DMS114 treated with DMSO at 0.1 percent for 48 hours (cell line): ENCODE measurements around the gene SIRT2.

Source experiments
- DNase-seq: peaks from one replicate; lab custom pipeline; 2025; ENCODE audit not compliant: unreplicated experiment; lab: John Stamatoyannopoulos, UW

SIRT2 gene

DNA sequence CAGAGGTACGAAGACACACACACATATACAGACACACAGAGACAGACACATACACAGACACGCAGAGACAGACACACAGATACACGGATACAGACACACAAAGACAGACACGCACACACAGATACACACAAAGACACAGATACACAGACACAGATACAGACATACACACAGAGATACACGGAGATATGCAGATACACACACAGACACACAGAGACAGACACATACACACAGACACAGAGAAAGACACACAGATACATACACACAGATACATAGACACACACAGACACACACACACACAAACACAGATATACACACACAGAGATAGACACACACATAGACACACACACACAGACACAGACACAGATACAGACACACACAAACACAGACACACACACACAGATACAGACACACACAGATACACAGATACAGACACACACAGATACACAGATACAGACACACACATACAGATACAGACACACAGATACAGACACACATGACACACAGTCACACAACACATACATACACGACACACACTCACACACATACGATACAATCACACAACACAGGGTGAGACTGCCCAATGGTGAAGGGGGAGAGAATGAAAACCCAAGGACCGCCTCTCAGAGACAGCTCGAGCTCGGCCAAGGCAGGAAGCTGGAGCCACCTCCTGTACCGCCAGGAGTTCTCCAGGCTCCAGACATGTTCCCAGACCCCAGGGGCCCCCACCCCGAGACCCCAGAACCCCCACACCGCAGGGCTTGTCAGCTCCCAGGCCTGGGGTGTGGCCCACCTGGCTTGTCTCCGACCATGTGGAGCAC lies 21.4 kb upstream of the SIRT2 start:
- DNase-seq: no peak

DNA sequence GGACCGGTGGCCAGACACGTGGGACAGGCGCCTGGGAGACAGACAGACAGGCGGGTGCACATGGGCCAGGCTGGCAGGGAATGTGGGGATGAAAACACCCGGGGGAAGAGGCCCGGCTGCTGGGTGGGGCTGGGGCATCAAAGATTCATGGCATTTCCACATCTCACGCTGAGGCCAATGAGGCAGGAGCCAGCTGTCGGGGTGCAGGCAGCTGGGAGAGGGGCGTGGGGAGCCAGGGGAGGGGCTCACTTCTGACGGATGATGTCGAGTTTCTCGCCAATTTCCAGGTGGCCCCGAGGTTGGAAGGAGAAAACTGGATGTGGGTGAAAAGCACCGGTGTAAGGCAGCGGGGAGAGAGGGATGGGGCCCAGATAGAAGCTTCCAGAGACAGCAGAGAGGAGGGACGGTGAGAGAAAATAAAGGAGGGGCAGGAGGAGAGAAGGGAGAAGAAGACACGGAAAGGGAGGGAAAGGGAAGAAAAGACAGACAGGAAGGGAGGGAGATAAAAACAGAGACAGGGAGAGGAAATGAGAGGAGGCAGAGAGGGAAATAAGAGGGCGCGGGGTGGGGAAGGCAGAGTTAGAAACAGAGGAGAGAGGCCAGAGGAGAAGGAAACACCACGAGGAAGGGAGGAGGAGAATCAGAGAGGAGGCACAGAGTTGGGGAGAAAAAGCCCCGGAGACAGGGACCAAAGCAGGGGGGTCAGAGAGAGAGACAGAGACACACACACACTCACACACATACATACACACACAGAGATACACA lies 20.6 kb upstream of the SIRT2 start:
- DNase-seq: no peak

DNA sequence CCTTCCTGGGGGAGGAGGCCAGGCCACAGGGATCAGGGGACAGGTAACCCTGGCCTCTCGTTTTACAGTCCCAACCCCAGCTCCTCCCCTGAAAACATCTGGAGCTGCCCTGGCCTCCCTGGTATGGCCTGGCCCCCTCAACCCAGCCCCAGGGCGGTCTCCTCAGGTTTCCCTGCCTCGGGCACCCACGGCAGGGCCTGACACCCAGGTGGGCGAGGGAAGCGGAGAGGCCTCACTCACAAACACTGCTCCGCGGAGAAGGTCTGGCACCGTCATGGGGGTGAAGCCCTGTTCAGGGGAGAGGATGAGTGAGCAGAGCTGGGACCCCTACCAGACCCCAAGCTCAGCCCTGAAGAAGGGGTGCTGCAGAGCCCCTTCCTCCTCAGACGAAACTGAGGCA lies 19.1 kb upstream of the SIRT2 start:
- DNase-seq: no peak

DNA sequence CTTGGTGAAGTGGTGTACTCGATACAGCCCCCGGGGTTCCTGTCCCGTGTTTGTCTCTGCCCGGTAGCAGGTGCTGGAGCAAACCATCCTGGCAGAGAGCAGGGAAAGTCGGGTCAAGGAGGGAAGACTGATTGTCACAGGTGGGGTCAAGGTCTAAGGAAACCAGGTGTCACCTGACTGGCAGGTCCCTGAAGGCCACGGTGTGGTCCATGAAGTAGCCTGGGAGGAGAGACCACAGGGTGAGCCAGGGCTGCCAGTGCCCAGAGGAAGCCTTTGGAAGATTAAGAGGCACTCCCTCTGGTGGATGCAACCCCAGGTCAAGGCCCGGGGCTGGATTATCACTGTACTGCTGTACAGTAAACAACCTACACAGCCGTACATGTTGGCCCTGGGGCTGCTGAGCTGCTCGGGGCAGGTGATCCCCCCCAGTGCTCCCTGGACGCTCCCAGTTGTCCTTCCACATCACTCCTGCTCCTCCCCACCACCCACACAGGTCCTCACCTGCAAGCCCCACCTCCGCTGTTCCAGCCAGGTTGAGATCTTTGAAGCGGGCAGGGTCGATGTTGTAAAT lies 18.6 kb upstream of the SIRT2 start:
- DNase-seq: no peak

DNA sequence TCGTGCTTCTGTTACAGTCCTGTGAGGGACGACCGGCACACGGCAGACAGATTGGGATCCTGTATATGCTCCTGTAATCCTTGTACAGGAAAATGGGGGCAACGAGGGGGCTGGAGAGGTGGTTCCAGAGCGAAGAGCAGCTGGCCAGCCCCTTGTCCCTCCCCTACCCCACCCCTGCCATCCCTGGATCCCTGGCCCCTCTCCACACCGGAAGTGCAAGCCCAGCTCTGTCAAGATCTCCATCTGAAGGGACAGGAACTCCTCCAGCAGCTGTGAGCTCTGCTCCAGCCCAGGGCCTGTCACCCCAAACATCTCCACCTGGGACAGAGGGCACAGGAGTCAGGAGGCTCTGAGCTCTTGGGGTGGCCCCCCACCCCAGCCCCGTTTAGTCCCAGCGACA lies 18.1 kb upstream of the SIRT2 start:
- no peak for DNase-seq

DNA sequence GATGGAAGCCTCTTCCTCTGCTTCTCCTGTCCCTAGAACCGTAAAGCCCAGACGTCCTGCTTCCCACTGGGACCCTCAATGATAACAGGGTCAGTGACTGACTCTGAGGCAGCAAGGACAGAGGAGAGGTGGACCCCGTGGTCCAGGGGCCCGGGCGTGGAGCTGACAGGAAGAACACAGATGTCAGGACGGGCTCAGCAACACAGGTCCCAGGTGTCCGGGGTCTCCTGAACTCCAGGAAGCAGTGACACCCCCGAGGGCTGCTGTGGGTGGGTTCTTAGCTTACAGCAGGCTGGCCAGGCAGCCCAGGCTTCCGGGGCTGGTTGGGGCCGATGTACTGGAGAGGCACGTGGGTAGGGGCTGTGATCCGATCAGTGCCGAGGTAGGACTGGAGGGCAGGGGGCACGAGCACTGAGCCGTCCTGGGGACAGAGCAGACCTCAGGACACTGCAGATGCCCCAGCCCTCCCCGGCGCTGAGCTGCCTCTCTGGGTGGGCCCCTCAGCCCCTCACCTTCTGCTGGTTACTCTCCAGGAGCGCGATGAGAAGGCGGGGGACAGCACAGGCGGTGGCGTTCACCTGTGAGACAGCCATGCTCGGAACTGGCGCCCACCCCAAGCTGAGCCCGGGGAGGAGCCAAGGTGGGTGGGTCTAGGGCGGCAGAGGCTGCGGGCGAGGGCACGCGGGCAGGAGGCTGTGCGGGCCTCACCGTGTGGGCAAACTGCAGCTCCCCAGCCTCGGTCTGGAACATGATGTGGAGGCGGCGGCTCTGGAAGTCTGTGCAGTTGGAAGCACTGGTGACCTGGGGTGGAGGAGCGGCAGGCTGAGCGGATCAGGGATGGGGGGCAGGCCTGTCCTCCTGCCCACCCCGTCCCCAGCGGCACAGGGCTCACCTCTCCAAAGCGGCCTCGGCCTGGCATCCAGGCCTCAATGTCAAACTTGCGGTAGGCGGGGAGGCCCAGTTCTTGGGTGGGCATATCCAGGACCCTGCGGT lies 16.2 kb upstream of the SIRT2 start:
- DNase-seq: no peak

DNA sequence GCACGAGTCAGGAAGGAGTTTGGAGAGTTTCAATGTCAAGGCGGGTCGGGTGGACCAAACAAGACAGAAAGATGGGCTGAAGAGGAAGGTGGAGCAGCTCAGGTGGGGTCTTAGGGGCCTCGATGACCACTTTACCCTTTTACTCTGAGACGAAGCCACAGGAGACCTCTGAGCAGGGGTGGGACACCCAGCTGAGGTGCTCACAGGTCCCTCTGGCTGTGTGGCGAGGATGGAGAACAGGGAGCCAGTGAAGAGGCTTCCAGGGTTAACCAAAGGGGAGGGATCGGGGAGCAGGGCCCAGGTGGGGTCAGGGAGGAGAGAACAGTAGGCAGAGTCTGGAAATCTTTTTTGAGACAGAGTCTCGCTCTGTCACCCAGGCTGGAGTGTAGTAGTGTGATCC lies 14.5 kb upstream of the SIRT2 start:
- DNase-seq: no peak

DNA sequence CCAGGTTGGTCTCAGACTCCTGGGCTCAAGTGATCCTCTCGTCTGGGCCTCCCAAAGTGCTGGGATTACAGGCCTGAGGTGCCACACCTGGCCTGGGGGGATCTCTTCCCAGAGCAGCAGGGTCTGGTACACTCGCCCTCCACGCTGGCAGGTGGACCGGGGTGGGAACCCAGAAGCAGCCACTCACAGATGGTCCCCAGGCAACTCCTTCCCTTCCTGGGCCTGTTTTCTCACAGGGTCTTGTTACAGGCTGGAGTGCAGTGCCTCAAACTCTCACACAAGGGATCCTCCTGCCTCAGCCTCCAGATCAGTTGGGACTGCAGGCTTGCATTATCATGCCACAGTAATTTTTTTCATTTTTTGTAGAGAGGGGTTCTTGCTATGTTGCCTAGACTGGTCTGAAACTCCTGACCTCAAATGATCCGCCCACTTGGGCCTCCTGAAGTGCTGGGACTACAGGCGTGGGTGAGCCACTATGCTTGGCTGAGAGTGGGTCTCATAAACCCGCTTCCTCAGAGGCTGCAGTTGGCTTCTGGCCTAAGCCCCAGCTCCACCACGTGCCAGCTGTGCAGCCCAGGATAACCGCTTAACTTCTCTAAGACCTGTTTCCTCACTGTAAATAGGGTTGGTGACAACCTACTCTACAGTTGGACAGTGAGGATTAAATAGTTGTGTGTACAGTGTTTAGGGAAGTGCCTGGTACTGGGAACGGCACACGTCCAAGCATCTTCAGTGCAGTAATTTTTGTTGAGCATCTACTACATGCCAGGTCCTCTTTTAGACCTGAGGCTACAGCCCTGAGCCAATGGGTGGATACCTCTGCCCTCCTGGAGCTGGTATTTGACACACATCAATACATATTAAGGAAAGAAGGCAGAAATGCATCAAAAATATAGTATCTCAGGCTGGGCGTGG lies 13.4 kb upstream of the SIRT2 start:
- DNase-seq: no peak

DNA sequence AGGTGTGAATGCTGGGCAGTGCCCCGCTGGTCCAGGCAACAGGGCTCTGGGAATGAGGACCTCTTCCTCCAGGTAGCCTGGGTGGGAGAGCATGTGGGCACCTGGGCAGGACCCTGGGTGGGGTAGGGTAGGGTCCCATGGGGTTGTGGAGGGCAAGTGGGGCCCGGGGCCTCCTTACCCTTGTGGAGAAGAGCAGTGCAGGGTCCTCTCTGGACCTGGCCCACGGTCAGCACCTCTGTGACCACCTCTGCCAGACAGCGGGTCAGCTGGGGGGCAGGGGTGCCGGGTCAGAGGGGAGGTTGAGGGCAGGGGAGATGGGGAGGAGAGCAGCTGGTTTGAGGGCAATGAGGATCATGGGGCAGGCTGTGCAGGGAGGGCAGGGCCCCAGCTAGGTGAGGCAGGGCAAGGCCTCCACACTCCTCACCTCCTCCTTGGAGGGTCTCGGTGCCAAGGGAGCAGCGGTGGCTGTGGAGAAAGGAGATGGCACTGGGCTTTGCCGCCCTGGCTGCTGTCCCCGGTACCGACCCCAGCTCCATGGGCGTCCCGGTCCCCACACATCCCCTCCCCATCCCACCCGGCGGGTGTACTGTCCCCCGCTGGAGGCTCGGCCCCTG lies 12.1 kb upstream of the SIRT2 start:
- DNase-seq: no peak

DNA sequence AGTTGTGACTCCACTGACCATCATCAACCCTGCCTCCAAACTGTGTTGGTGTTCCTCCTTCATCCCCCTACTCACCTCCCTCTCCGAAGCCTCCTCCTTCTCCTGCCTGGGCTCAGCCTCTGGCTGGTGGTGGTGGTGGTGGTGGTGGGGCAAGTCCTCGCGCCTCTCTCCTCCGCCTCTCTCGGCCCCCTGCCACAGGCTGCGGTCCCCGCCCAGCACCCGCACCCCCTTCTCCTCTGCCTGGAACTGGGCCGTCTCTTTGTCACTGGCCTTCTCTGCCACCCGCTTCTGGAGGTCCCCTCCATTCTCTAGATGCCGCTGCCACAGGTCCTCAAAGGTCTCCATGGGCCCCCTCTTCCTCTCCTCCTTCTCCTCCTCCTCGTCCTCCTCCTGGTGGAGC lies 11.1 kb upstream of the SIRT2 start:
- no peak for DNase-seq

DNA sequence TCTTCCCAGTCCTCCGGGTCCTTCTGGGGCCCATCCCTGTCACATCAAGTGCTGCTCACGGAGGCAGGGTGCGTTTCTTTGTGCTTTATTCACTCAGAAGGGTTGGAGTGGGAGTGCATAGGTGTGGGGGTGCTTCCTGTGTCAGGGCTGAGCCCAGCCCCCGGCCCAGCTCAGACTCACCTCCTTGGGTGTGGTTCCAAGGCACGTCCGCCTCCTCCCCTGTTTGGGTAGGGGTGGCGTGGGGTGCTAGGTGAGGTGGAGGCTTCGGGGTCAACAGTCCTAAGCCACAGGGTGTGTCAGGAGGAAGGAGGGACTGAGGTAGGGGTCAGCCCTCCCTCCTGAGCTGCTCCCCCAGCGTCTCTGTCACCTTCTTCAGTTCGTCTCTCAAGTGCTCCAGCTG lies 9.5 kb upstream of the SIRT2 start:
- no peak for DNase-seq

DNA sequence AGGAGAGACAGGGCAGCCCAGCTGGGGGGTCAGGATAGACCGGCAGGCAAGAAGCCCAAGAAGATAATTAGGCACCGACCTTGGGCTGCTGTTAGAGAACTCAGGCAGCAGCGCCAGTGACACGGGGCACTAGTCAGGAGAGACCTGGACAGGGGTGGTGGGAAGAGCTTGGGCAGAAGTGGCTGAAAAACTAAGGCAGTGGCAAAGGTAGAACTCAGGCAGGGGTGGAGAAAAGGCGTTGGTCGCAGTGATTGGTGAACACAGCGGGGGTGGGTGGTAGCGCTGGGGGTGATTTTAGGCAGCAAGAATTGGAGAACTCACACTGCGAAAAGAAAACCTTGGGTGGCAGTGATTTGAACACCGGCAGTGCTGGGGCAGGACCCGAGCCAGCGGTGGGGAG lies 8.3 kb upstream of the SIRT2 start:
- no peak for DNase-seq

DNA sequence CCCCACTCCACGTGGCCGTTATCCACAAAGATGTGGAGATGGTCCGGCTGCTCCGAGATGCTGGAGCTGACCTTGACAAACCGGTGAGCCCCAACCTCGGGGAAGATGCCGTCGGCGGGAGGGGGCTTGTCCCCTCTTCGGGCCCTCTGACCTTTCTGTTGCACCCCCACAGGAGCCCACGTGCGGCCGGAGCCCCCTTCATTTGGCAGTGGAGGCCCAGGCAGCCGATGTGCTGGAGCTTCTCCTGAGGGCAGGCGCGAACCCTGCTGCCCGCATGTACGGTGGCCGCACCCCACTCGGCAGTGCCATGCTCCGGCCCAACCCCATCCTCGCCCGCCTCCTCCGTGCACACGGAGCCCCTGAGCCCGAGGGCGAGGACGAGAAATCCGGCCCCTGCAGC lies 7.8 kb upstream of the SIRT2 start:
- DNase-seq: no peak

DNA sequence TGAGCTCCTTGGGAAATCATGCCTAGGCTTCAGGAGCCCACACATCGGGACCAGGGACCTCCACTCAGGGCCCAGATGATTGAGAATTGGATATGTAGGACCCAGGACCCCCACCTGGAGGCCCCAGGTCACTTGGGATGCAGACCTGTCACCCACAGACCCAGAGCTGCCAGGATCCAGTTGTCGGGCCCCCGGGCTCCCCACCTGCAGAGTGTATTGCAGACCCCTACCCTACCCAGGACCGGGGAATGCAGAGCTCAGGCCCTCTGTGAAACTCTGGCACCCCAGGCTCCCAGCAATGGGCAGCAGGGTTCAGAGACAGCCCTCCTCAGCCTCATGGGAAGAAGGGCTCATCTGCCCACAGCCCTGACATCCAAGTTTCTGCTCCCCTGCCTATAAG lies 6.2 kb upstream of the SIRT2 start:
- DNase-seq: no peak

DNA sequence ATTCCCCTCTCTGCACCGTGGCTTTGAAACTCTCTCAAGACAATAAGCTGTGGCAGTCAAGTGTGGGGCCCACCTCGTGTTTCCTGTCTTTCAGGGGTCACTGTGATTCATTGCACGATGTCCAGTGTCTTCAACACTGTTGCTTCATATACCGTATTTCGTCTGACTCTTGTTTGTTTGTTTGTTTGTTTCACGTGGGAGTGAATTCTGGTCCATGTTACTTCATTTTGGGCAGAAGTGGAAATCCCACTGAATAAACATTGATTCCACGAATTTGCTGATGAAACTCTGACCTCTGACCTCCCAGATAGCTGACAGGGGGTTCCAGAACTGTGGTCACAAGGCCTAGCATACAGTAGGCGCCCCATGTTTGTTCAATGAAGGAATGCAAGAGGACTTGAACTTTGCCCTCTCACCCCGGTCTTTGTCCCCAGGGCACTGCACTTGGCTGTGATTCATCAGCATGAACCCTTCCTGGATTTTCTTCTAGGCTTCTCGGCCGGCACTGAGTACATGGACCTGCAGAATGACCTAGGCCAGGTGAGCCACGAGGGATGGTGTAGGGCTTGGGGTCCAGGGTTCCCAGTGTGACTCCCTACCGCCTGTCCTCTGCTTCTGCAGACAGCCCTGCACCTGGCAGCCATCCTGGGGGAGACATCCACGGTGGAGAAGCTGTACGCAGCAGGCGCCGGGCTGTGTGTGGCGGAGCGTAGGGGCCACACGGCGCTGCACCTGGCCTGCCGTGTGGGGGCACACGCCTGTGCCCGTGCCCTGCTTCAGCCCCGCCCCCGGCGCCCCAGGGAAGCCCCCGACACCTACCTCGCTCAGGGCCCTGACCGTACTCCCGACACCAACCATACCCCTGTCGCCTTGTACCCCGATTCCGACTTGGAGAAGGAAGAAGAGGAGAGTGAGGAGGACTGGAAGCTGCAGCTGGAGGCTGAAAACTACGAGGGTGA lies 5.4 kb upstream of the SIRT2 start:
- DNase-seq: no peak

DNA sequence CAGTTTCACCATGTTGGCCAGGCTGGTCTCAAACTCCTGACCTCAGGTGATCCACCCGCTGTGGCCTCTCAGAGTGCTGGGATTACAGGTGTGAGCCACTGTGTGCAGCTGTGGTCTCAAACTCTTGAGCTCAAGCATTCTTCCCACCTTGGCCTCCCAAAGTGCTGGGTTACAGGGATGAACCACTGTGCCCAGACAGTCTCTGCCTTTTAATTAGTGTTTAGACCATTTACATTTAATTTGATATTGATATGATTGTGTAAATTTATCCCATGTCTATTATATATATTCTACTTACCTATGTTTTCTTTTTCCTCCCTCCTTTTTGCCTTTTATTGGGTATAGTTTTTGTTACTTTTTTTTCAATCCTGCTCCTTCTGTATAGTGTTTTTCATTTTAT lies 2.3 kb upstream of the SIRT2 start:
- DNase-seq: no peak

DNA sequence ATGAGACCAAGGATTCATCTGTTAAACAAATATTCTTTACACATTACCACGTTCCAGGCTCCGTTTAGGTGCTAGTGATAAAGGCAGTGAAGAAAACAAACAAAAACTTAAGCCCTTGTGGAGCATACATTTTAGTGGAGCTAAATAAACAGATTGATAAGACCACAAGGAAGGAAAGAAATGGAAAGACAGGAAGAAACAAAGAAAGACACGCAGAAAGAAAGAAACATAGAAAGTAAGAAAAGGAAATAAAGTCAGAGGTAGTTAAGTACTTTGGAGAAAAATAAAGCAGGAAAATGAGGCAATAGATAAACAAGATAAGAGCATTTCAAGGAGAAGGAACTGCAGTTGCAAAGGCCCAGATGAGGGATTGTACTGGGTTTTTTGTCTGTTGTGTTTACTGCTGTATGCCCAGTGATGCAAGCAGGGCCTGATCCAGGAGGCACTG lies 1.3 kb upstream of the SIRT2 start:
- no peak for DNase-seq

DNA sequence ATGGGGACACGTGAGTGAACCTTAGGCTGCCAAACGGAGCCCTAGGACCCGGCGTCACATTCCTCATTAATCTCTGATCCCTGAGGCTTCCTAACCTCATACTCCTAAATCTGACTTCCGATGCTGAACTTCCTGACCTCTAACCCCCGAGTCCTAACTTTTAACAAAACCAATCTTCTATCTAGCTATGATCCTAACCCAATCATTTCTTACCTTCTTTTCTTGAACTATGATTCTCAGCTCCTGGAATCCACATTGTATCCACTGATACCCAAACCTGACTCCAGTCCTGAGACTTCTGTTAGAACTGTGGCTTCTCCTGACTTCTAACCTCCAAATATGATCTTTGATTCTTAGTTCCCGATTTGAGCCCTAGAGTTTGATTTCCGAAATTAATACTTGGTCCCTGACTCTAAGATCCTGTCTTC lies 798 bp upstream of the SIRT2 start:
- DNase-seq: peak; percentile 78
